Sigmoid colon (tissue), 4 donors: ENCODE results near the gene CACNB2.

ENCODE experiments used
- CTCF ChIP-seq, 4 experiments: fragments of 450-650 bp in 3 of 4; fragments of 200-600 bp in 1 of 4; IDR thresholded peaks; one replicate each; pipeline ENCODE4 v1.5.1; 2016 to 2019; ENCODE audit warnings: antibody characterized with exemption in 4 of 4, mild to moderate bottlenecking in 3 of 4, moderate library complexity in 2 of 4
- POLR2A ChIP-seq, 2 donors: fragments of 450-650 bp; IDR thresholded peaks; one replicate each; pipeline ENCODE4 v1.6.1; 2016; ENCODE audit warnings: antibody characterized with exemption in 2 of 2, mild to moderate bottlenecking in 2 of 2, moderate library complexity in 2 of 2
- POLR2AphosphoS5 ChIP-seq, 4 donors: sonication (generic); formaldehyde crosslinking; IDR thresholded peaks; one replicate each; pipeline ENCODE4 v1.6.1; 2017; ENCODE audit warnings: antibody characterized with exemption in 4 of 4

- TF ChIP-seq POLR2A (IDR thresholded peaks at IDR 0.05) (no peak), CTCF (IDR thresholded peaks at IDR 0.05) (no peak), POLR2AphosphoS5 (IDR thresholded peaks at IDR 0.05) (no peak)
Observed at GRCh38 chr10:18231480-18231879, 91.3 kb downstream of the CACNB2 start.
